Measurements from ENCODE around the gene OR11H6. TPM values are rescaled to one million over a fixed set of nuclear protein-coding genes. Genes with fewer than 3 reads are reported as not detected.
A peak's percentile ranks its signal among the peaks of the same experiment; 100 is the strongest.
"Not testable (repeated sequence)": the region's sequence is repeated elsewhere in the genome, so short reads cannot be mapped to it uniquely, and the experiment has no call there.

The OR11H6 gene
- total RNA-seq, 1 donor = not detected

DNA sequence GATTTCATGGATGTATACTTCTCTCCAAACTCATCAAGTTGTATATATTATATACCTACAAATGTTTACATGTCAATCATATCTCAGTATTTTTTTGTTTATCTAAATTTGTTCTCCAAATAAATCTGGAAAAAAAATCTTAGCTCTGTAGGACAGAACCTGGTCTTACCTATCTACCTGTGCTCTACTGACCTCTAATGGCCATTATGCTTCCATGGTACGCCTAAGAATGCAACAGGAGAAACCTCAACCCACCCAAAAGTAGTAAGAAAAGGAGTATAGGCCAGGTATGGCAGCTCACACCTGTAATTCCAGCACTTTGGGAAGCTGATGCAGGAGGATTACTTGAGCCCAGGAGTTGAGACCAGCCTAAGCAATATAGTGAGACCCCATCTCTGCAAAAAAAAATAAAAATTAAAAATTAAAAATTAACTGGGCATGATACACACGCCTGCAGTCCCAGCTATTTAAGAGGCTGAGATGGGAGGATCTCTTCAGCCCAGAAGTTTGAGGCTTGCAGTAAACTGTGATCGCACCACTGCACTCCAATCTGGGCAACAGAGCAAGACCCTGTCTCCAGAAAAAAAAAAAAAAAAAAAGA, 24.2 kb downstream of the OR11H6 start:
- no peak overlapping the region for H3K4me3 ChIP-seq (ENCODE audit: low read depth, low read length)
- DNase-seq (ENCODE audit: low read depth) = no peak
- TF ChIP-seq, protein P1, sequence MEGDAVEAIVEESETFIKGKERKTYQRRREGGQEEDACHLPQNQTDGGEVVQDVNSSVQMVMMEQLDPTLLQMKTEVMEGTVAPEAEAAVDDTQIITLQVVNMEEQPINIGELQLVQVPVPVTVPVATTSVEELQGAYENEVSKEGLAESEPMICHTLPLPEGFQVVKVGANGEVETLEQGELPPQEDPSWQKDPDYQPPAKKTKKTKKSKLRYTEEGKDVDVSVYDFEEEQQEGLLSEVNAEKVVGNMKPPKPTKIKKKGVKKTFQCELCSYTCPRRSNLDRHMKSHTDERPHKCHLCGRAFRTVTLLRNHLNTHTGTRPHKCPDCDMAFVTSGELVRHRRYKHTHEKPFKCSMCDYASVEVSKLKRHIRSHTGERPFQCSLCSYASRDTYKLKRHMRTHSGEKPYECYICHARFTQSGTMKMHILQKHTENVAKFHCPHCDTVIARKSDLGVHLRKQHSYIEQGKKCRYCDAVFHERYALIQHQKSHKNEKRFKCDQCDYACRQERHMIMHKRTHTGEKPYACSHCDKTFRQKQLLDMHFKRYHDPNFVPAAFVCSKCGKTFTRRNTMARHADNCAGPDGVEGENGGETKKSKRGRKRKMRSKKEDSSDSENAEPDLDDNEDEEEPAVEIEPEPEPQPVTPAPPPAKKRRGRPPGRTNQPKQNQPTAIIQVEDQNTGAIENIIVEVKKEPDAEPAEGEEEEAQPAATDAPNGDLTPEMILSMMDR (IDR thresholded peaks at IDR 0.05; ENCODE audit: insufficient read depth, low read depth, low read length) = no peak

DNA sequence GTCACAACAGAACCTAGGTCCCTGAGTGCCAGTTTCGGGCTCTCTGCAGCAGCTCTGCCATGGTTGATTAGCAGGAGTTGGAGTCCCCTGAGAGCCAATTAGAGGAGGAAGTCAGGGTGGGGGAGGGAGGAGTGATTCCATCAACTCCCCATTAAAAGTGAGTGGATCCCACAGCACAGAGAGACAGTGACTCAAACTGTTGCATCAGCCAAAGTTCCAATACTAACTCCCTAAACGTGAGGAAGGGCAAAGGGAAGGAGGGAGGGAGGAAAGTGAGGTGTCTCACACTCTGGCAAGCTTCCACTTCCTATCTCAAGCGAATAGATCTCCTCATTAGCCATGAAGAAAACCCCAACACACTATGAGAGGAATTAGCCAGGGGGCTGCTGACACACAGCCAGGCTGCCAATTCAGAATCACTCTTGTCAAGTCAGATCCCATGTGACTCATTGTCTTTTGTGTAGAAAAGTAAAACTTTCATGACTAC, 39.2 kb downstream of the OR11H6 start:
- no peak overlapping the region for H3K4me3 ChIP-seq (ENCODE audit: low read depth, low read length)
- peak; percentile 23 for DNase-seq (ENCODE audit: low read depth)
- TF ChIP-seq, protein P1 (IDR thresholded peaks at IDR 0.05; ENCODE audit: insufficient read depth, low read depth, low read length) = no peak

DNA sequence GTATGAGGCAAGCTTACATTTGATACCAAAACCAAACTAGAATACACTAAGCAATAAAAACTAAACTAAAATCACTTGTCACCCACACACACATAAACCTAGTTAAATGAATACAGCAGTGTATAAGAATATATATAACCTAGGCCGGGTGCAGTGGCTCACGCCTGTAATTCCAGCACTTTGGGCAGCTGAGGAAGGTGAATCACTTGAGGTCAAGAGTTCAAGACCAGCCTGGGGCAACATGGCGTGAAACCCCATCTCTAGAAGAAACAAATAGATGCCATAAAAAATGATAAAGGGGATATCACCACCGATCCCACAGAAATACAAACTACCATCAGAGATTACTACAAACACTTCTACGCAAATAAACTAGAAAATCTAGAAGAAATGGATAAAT, 40.9 kb downstream of the OR11H6 start:
- not testable (repeated sequence) for H3K4me3 ChIP-seq (ENCODE audit: low read depth, low read length); DNase-seq (ENCODE audit: low read depth)

DNA sequence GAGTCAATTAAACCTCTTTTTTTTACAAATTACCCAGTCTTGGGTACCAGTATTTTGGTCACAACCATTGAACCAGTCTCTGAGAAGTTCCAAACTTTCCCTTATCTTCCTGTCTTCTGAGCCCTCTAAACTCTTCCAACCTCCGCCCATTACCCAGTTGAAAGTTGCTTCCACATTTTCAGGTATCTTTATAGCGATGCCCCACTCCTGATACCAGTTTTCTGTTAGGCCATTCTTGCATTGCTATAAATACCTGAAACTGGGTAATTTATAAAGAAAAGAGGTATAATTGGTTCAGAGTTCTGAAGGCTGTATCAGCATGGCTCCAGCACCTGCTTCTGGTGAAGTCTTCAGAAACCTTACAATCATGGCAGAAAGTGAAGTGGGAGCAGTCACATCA, 50.6 kb downstream of the OR11H6 start:
- H3K4me3 ChIP-seq (ENCODE audit: low read depth, low read length) = no peak overlapping the region
- DNase-seq (ENCODE audit: low read depth) = no peak
- TF ChIP-seq, protein P1 (IDR thresholded peaks at IDR 0.05; ENCODE audit: insufficient read depth, low read depth, low read length) = no peak

Small RNA genes lying within 50 kb of the gene (small RNA-seq; reads per million reads assigned to genes)
- gene GTF2IP22 = not detected

Other genes with a start within 250 kb of the OR11H6 start
- not detected in 2 replicates for gene OR4K15, start 248.1 kb upstream of the OR11H6 start, total RNA-seq
- gene OR4Q2, start 221.5 kb upstream of the OR11H6 start, total RNA-seq = not detected in 2 replicates
- not detected in 2 replicates for gene OR4K14, start 204.4 kb upstream of the OR11H6 start, total RNA-seq
- gene OR4K13, start 187.7 kb upstream of the OR11H6 start, total RNA-seq = not detected in 2 replicates
- not detected in 2 replicates for gene OR4L1, start 163.7 kb upstream of the OR11H6 start, total RNA-seq
- not detected in 2 replicates for gene OR4K17, start 113.0 kb upstream of the OR11H6 start, total RNA-seq
- not detected in 2 replicates for gene OR4N5, start 84.9 kb upstream of the OR11H6 start, total RNA-seq
- gene OR11G2, start 32.8 kb upstream of the OR11H6 start, total RNA-seq = not detected in 2 replicates
- not detected in 2 replicates for gene OR11H7, start 5.3 kb downstream of the OR11H6 start, total RNA-seq
- gene OR11H4, start 15.6 kb downstream of the OR11H6 start, total RNA-seq = not detected in 2 replicates
- gene TTC5, start 82.2 kb downstream of the OR11H6 start, total RNA-seq = 14.8 and 16.8 TPM in 2 replicates
- 40.9 and 49.7 TPM in 2 replicates for gene CCNB1IP1, start 109.6 kb downstream of the OR11H6 start, total RNA-seq
- gene PARP2, start 119.9 kb downstream of the OR11H6 start, total RNA-seq = 11.9 and 12.5 TPM in 2 replicates
- 17.7 and 22.0 TPM in 2 replicates for gene TEP1, start 189.8 kb downstream of the OR11H6 start, total RNA-seq
- gene KLHL33, start 212.5 kb downstream of the OR11H6 start, total RNA-seq = under 0.01 and 0.43 TPM in 2 replicates
- 36.3 and 41.2 TPM in 2 replicates for gene OSGEP, start 231.1 kb downstream of the OR11H6 start, total RNA-seq
- 29.0 and 34.1 TPM in 2 replicates for gene APEX1, start 231.5 kb downstream of the OR11H6 start, total RNA-seq
- gene PIP4P1, start 237.7 kb downstream of the OR11H6 start, total RNA-seq = 20.7 and 35.4 TPM in 2 replicates
- 22.2 and 32.4 TPM in 2 replicates for gene PNP, start 245.7 kb downstream of the OR11H6 start, total RNA-seq

Data from fibroblast of villous mesenchyme (primary cell).